ENCODE data around the gene DIAPH3. TPM values are rescaled to one million over a fixed set of nuclear protein-coding genes. Genes with fewer than 3 reads are reported as not detected.

DIAPH3 gene
- total and polyA plus RNA-seq, 2 of the 8 experiments (the other 6 are each of a cell fraction or from before 2014, with no cell fraction given), result 8.0 to 30.8 TPM

- no peak overlapping the region for H4K91ac ChIP-seq (replicated peaks; ENCODE audit: insufficient read length, low read length)
- H2BK5ac ChIP-seq (ENCODE audit: low read depth, low read length), result no peak overlapping the region
- no peak overlapping the region for H3K14ac ChIP-seq (ENCODE audit: insufficient read length)
- no peak overlapping the region for H2BK15ac ChIP-seq (ENCODE audit: low read length)
- H3K56ac ChIP-seq (replicated peaks; ENCODE audit: insufficient read length, low read depth, low read length), result no peak overlapping the region
- H3K9ac ChIP-seq (replicated peaks in 1 of 4; ENCODE audit: extremely low read depth in 1 of 4, low read depth in 3 of 4, low read length in 3 of 4), result no peak overlapping the region
- 83% methylated on average over 2 of the region's 2 CpGs; no CpG with 5 or more reads in 1 of the 2 experiments for WGBS, 2 experiments (ENCODE audit: extremely low coverage in 1 of 2, insufficient coverage in 1 of 2, insufficient read length in 1 of 2, insufficient replicate concordance in 2 of 2, low coverage in 1 of 2, low lambda C conversion rate in 2 of 2, missing lambda C conversion rate in 1 of 2)
- H2BK20ac ChIP-seq (ENCODE audit: low read length), result no peak overlapping the region
- no peaks in the 10 kb centered on the region for H3K9me3 ChIP-seq (ENCODE audit: insufficient read depth in 2 of 2, low read depth in 1 of 2, low read length in 1 of 2)
- H2AFZ ChIP-seq (ENCODE audit: low read length), result no peak overlapping the region
- no peak overlapping the region for H3K4me2 ChIP-seq (ENCODE audit: insufficient read depth in 1 of 2, low read depth in 2 of 2, low read length in 2 of 2)
- no peak overlapping the region for H2AK5ac ChIP-seq (ENCODE audit: low read depth, low read length)
- no peaks in the 10 kb centered on the region for H3K36me3 ChIP-seq (ENCODE audit: control insufficient read depth in 2 of 4, insufficient read depth in 4 of 4, low read length in 3 of 4)
- ChIA-PET POLR2A (ENCODE audit: partially characterized antibody) (no interaction called here), CTCF (ENCODE audit: partially characterized antibody) (interaction anchor here (0.7 to 4.8 kb wide), 3 partner anchors 9 to 1464 kb away, joined by 3 to 25 read pairs (median 3); no protein-coding TSS in a partner anchor)
- H4K20me1 ChIP-seq (replicated peaks in 1 of 2; ENCODE audit: control insufficient read depth in 1 of 2, insufficient read depth in 2 of 2, low read length in 2 of 2), result no peaks in the 10 kb centered on the region
- H3K18ac ChIP-seq (ENCODE audit: extremely low read depth, low read length), result no peak overlapping the region
- no peaks in the 10 kb centered on the region for H3K79me2 ChIP-seq (ENCODE audit: control insufficient read depth in 1 of 2, insufficient read depth in 2 of 2, low read length in 2 of 2)
- H4K5ac ChIP-seq (ENCODE audit: insufficient read length, low read depth, low read length), result no peak overlapping the region
- H3K4me1 ChIP-seq (replicated peaks in 1 of 4; ENCODE audit: control insufficient read depth in 3 of 4, insufficient read depth in 4 of 4, low read length in 3 of 4), result no peaks in the 10 kb centered on the region
- no peak for DNase-seq (ENCODE audit: low read depth in 1 of 2, low spot score in 2 of 2)
- no peak overlapping the region for H2BK12ac ChIP-seq (ENCODE audit: low read depth, low read length)
- no peak for FAIRE-seq
- no peak overlapping the region for H3K27ac ChIP-seq (ENCODE audit: low read depth, low read length)
- H4K8ac ChIP-seq (ENCODE audit: extremely low read depth, insufficient read depth, low read length), result no peak overlapping the region
- no peak overlapping the region for H3K23ac ChIP-seq (ENCODE audit: insufficient read length)
- H3K4me3 ChIP-seq (ENCODE audit: extremely low read depth in 1 of 4, insufficient read depth in 2 of 4, low read depth in 3 of 4, low read length in 4 of 4), result no peak overlapping the region
- H3K23me2 ChIP-seq (ENCODE audit: low read depth, low read length), result no peaks in the 10 kb centered on the region
- no peaks in the 10 kb centered on the region for H3K79me1 ChIP-seq (ENCODE audit: low read depth, low read length)
- H3K27me3 ChIP-seq (replicated peaks in 1 of 4; ENCODE audit: control insufficient read depth in 3 of 4, extremely low read depth in 1 of 4, insufficient read depth in 3 of 4, low read length in 3 of 4), result no peaks in the 10 kb centered on the region
- H3K4ac ChIP-seq (replicated peaks; ENCODE audit: insufficient read length, low read depth, low read length), result no peak overlapping the region
- no peak overlapping the region for H2BK120ac ChIP-seq (replicated peaks; ENCODE audit: low read depth, low read length)
- TF ChIP-seq CBX5 (IDR thresholded peaks at IDR 0.05; ENCODE audit: low read depth, low read length), result no peak
- no peak for TF ChIP-seq SUZ12 (IDR thresholded peaks at IDR 0.05; ENCODE audit: low read length)
Measured at GRCh38 chr13:59700281-59700680, 463.4 kb downstream of the DIAPH3 start.

All from H1 (cell line).